ENCODE measurements around the gene NDUFS8. TPM values are rescaled to one million over a fixed set of nuclear protein-coding genes. Genes with fewer than 3 reads are reported as not detected.
A peak's percentile ranks its signal among the peaks of the same experiment; 100 is the strongest.

Gene NDUFS8
- polyA plus RNA-seq, 3 donors: 62.9 to 141 (median 114) TPM

DNA sequence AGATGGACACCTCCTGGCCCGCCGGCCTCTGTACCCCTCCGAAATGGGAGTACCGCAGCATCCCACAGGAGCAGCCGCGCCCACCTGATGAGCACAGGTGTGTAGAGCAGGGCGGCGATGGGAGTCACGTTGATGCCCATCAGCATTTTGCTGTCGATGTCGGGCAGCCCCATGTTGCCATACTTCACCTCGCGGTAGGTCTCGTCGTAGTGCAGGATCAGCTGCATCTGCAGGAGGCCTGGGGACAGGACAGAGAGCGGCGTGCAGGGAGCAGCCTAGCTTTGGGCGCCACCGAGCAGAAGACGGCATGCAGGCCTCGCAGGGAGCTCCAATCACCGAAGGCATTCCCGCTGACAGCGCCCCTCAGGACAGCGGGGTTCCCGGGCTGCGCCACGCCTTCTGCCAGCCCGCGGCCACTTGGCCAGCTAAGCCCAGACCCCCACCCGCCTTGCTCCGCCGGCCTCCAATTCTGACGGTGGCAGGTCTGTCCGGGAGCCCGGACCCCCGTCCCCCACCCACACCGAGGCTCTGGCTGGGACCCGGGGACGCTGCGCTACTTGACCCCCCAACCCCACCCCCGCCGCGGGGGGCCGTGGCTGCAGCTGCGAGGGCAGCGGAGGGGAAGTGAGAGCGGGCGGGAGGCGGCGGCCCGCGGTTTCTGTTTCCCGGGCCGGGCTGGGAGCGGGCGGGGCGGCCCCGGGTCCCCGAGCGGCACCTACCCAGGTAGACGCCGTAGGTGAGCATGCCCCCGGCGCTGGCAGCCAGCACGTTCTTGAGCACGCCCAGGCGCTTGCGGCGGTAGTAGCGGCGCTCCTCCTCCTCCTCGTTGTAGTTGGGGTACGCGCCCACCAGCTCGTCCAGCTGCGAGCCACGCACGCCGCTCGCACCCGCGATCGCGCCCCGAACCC is 27.3 kb upstream of the NDUFS8 start:
- peak overlapping the region; percentile 61 to 71 for H3K27ac ChIP-seq (ENCODE audit: low read depth in 1 of 2, low read length in 2 of 2)
- intact Hi-C loops (cut with micrococcal nuclease): loop anchor here (5.0 to 10.0 kb wide), 2 partner anchors 34 to 212 kb away; partner anchors contain the start of genes KMT5B (in 1 of the 2) and TCIRG1 (in 1 of the 2)
- peak overlapping the region; percentile 50 for H2AFZ ChIP-seq (ENCODE audit: insufficient read depth, low read depth, low read length, poor library complexity, severe bottlenecking)
- 4% methylated on average over 69 of the region's 86 CpGs for WGBS (ENCODE audit: insufficient coverage)
- H3K9ac ChIP-seq (ENCODE audit: insufficient read depth, low read length, poor library complexity, severe bottlenecking): peak overlapping the region; percentile 69
- peaks cover 63% of the 10 kb centered on the region for H3K79me2 ChIP-seq (ENCODE audit: insufficient read depth, low read length)
- peaks cover 0 to 3% (median 0%) of the 10 kb centered on the region in 7 donors for H3K9me3 Mint-ChIP-seq
- TF ChIP-seq, protein P1, sequence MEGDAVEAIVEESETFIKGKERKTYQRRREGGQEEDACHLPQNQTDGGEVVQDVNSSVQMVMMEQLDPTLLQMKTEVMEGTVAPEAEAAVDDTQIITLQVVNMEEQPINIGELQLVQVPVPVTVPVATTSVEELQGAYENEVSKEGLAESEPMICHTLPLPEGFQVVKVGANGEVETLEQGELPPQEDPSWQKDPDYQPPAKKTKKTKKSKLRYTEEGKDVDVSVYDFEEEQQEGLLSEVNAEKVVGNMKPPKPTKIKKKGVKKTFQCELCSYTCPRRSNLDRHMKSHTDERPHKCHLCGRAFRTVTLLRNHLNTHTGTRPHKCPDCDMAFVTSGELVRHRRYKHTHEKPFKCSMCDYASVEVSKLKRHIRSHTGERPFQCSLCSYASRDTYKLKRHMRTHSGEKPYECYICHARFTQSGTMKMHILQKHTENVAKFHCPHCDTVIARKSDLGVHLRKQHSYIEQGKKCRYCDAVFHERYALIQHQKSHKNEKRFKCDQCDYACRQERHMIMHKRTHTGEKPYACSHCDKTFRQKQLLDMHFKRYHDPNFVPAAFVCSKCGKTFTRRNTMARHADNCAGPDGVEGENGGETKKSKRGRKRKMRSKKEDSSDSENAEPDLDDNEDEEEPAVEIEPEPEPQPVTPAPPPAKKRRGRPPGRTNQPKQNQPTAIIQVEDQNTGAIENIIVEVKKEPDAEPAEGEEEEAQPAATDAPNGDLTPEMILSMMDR (IDR thresholded peaks at IDR 0.05): no peak
- H3K4me3 ChIP-seq (replicated peaks in 1 of 3; ENCODE audit: low read depth in 2 of 3, low read length in 3 of 3): peak overlapping the region; percentile 80 to 97 (median 90)
- peaks cover 23 to 33% of the 10 kb centered on the region in 2 donors for H3K36me3 ChIP-seq (replicated peaks in 1 of 2; ENCODE audit: control insufficient read depth in 1 of 2, insufficient read depth in 2 of 2, low read length in 2 of 2)
- peaks cover 19 to 35% of the 10 kb centered on the region in 2 donors for H3K36me3 Mint-ChIP-seq
- H3K4me1 Mint-ChIP-seq: peaks cover 57% of the 10 kb centered on the region
- no peaks in the 10 kb centered on the region for H3K27me3 Mint-ChIP-seq (ENCODE audit: low read depth in 3 of 3)
- peak overlapping the region; percentile 94 for H3K4me2 ChIP-seq (replicated peaks; ENCODE audit: extremely low read depth, low read length, poor library complexity, severe bottlenecking)
- peak overlapping the region; percentile 68 to 93 (median 83) for H3K27ac Mint-ChIP-seq
- peak in 2 of 3 donors; percentile 34 to 40 for DNase-seq
- H3K4me3 Mint-ChIP-seq: peak overlapping the region; percentile 95 to 97
- peaks cover 67% of the 10 kb centered on the region for H4K20me1 ChIP-seq (ENCODE audit: insufficient read depth, low read length)
- H3K27me3 ChIP-seq (ENCODE audit: control insufficient read depth in 2 of 2, insufficient read depth in 2 of 2, low read length in 2 of 2): no peaks in the 10 kb centered on the region
- H3K4me1 ChIP-seq (ENCODE audit: control insufficient read depth in 1 of 2, insufficient read depth in 2 of 2, low read length in 2 of 2): peaks cover 51 to 74% of the 10 kb centered on the region in 2 donors
- H3K9me3 ChIP-seq (replicated peaks in 1 of 2; ENCODE audit: control insufficient read depth in 1 of 2, insufficient read depth in 1 of 2, low read length in 2 of 2): no peaks in the 10 kb centered on the region

DNA sequence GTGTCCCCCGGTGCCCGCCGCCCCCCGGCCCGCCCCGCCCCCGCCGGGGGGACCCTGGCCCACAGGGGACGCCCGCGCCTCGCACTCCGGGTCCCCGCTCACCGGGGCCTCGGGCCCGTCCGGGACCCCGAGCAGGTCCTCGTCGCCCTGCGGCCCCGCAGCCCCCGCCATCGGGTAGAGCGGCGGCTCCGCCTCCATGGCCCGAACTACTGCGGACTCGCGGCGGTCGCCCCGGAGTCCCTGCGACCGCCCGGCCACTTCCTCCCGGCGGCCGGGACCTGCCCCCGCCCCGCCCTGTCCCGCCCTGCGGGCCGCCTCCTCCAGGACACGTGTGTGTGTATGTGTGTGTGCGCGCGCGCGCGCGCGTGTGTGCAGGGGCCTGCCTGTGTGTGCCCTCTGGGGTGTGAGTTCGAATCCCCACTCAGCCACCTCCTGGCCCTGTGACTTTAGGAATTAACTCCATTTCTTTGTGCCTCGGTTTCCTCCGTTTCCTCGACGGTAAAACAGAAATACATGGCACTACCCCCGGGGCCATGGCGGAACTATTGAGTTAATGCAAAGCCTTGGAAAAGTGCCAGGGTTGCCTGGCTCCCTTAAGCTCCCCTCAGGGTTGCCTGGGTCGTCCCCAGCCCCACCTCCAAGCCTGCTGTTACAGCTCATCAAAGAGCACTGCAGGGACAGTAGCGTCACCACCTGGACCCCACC is 26.5 kb upstream of the NDUFS8 start, which contains the start of gene UNC93B1:
TSS of gene UNC93B1 (minus strand) at position 252 of the 705 bp plus-strand sequence. CDS start at position 198, 54 bp downstream.
- H3K36me3 ChIP-seq (replicated peaks in 1 of 2; ENCODE audit: control insufficient read depth in 1 of 2, insufficient read depth in 2 of 2, low read length in 2 of 2): peaks cover 16 to 25% of the 10 kb centered on the region in 2 donors
- 3% methylated on average over 46 of the region's 64 CpGs for WGBS (ENCODE audit: insufficient coverage)

More for the DNA sequence above, 26.5 kb upstream of the NDUFS8 start, which contains the start of gene UNC93B1:
- peak within 1 kb of the TSS; percentile 50 for H2AFZ ChIP-seq (ENCODE audit: insufficient read depth, low read depth, low read length, poor library complexity, severe bottlenecking)
- no peaks in the 10 kb centered on the region for H3K9me3 ChIP-seq (replicated peaks in 1 of 2; ENCODE audit: control insufficient read depth in 1 of 2, insufficient read depth in 1 of 2, low read length in 2 of 2)
- peak within 1 kb of the TSS; percentile 61 to 71 for H3K27ac ChIP-seq (ENCODE audit: low read depth in 1 of 2, low read length in 2 of 2)
- peaks cover 0 to 1% (median 0%) of the 10 kb centered on the region in 3 donors for H3K27me3 Mint-ChIP-seq (ENCODE audit: low read depth in 3 of 3)
- peaks cover 59% of the 10 kb centered on the region for H4K20me1 ChIP-seq (ENCODE audit: insufficient read depth, low read length)
- intact Hi-C loops (cut with micrococcal nuclease): loop anchor here (5.0 to 10.0 kb wide), 2 partner anchors 33 to 211 kb away; partner anchors contain the start of genes KMT5B (in 1 of the 2) and TCIRG1 (in 1 of the 2)
- peaks cover 14 to 27% of the 10 kb centered on the region in 2 donors for H3K36me3 Mint-ChIP-seq
- H3K4me3 Mint-ChIP-seq: peak within 1 kb of the TSS; percentile 95 to 97
- TF ChIP-seq, protein P1 (IDR thresholded peaks at IDR 0.05): no peak
- H3K4me3 ChIP-seq (replicated peaks in 1 of 3; ENCODE audit: low read depth in 2 of 3, low read length in 3 of 3): peak within 1 kb of the TSS; percentile 80 to 97 (median 90)
- DNase-seq: peak; percentile 81 to 88 (median 86)
- H3K9ac ChIP-seq (ENCODE audit: insufficient read depth, low read length, poor library complexity, severe bottlenecking): peak within 1 kb of the TSS; percentile 69
- H3K27me3 ChIP-seq (ENCODE audit: control insufficient read depth in 2 of 2, insufficient read depth in 2 of 2, low read length in 2 of 2): no peaks in the 10 kb centered on the region
- no peaks in the 10 kb centered on the region for H3K9me3 Mint-ChIP-seq
- peaks cover 51 to 74% of the 10 kb centered on the region in 2 donors for H3K4me1 ChIP-seq (ENCODE audit: control insufficient read depth in 1 of 2, insufficient read depth in 2 of 2, low read length in 2 of 2)
- peak within 1 kb of the TSS; percentile 94 for H3K4me2 ChIP-seq (replicated peaks; ENCODE audit: extremely low read depth, low read length, poor library complexity, severe bottlenecking)
- H3K79me2 ChIP-seq (ENCODE audit: insufficient read depth, low read length): peaks cover 64% of the 10 kb centered on the region
- H3K4me1 Mint-ChIP-seq: peaks cover 55% of the 10 kb centered on the region
- peak within 1 kb of the TSS; percentile 73 to 93 (median 88) for H3K27ac Mint-ChIP-seq
